Activated CD4-positive, alpha-beta T cell treated with anti-CD3 and anti-CD28 coated beads for 36 hours (primary cell): ENCODE results near the gene RS1. TPM values are rescaled to one million over a fixed set of nuclear protein-coding genes. Genes with fewer than 3 reads are reported as not detected.

Experiments used
- ATAC-seq: fragments of 200-7000 bp; cut with Tn5 transposase; one replicate; pipeline ENCODE4 v1.10.0; 2021; ENCODE audit warnings: mild to moderate bottlenecking, moderate library complexity
- CTCF ChIA-PET: fragments of 350-600 bp; sonication (Branson Sonifier 250); formaldehyde crosslinking; loops from one replicate; lab custom pipeline; 2021; ENCODE audit warnings: antibody characterized with exemption; lab: Charles Lee
- POLR2A ChIA-PET: fragments of 350-600 bp; sonication (Branson Sonifier 250); formaldehyde crosslinking; loops from one replicate; lab custom pipeline; 2021; ENCODE audit warnings: antibody characterized with exemption, inconsistent platforms; lab: Charles Lee
- DNase-seq: peaks from one replicate; pipeline ENCODE4 v3.0.0-alpha.2; 2020
- H3K27ac Mint-ChIP-seq: one replicate; pipeline ENCODE4 v1.8.0; 2021; ENCODE audit warnings: mixed read lengths
- H3K27me3 Mint-ChIP-seq: one replicate; pipeline ENCODE4 v1.8.0; 2021; ENCODE audit warnings: mixed read lengths
- H3K36me3 Mint-ChIP-seq: one replicate; pipeline ENCODE4 v1.8.0; 2021; ENCODE audit warnings: low read depth, mixed read lengths
- H3K4me1 Mint-ChIP-seq: one replicate; pipeline ENCODE4 v1.8.0; 2021; ENCODE audit warnings: mixed read lengths
- H3K4me3 Mint-ChIP-seq: one replicate; pipeline ENCODE4 v1.8.0; 2021; ENCODE audit warnings: mild to moderate bottlenecking, moderate library complexity, mixed read lengths
- H3K9me3 Mint-ChIP-seq: one replicate; pipeline ENCODE4 v1.8.0; 2021; ENCODE audit warnings: low read depth, mixed read lengths
- intact Hi-C, 2 experiments: fragments of 100-400 bp; cut with DNase I in 1 of 2; cut with micrococcal nuclease in 1 of 2; formaldehyde crosslinking; loops; one replicate each; pipeline versions ENCODE4 v1.14.2 to v1.15.1; 2022 to 2024; cut with DNase I, micrococcal nuclease
- total RNA-seq, 2 experiments: library from RNA; stranded (reverse); gene quantifications; one replicate each; pipeline ENCODE4 v1.2.3, GENCODE V29; 2021

The RS1 gene
- total RNA-seq, 2 experiments from 2014 or later: not detected

GRCh38 chrX:18664947-18665346 lies 7.0 kb downstream of the RS1 start:
- Mint-ChIP-seq H3K4me1 (peaks cover 6% of the 10 kb centered on the region), H3K9me3 (no peaks in the 10 kb centered on the region), H3K27ac (no peak overlapping the region), H3K27me3 (no peaks in the 10 kb centered on the region), H3K4me3 (no peak overlapping the region), H3K36me3 (no peaks in the 10 kb centered on the region)
- intact Hi-C loops: no loop called here
- ATAC-seq (no peak), DNase-seq (no peak)
- ChIA-PET CTCF (no interaction called here), POLR2A (no interaction called here)

GRCh38 chrX:18661273-18661672 lies 10.6 kb downstream of the RS1 start:
- intact Hi-C loops: no loop called here
- Mint-ChIP-seq H3K27ac (no peak overlapping the region), H3K9me3 (no peaks in the 10 kb centered on the region), H3K4me1 (no peaks in the 10 kb centered on the region), H3K4me3 (no peak overlapping the region), H3K27me3 (no peaks in the 10 kb centered on the region), H3K36me3 (no peaks in the 10 kb centered on the region)
- ChIA-PET POLR2A (no interaction called here), CTCF (no interaction called here)
- DNase-seq (no peak), ATAC-seq (no peak)

- Mint-ChIP-seq H3K4me1 (no peaks in the 10 kb centered on the region), H3K36me3 (no peaks in the 10 kb centered on the region), H3K27me3 (no peaks in the 10 kb centered on the region), H3K27ac (no peak overlapping the region), H3K9me3 (no peaks in the 10 kb centered on the region), H3K4me3 (no peak overlapping the region)
- DNase-seq (no peak), ATAC-seq (no peak)
- intact Hi-C loops: no loop called here
- ChIA-PET CTCF (interaction anchor here (0.6 kb wide), 1 partner anchor 34 kb away, joined by 3 read pairs; no protein-coding TSS in a partner anchor), POLR2A (no interaction called here)
Observed at GRCh38 chrX:18654875-18655836, 16.8 kb downstream of the RS1 start.

GRCh38 chrX:18652636-18653035 lies 19.3 kb downstream of the RS1 start:
- CTCF ChIA-PET: no interaction called here
- Mint-ChIP-seq H3K4me3 (no peak overlapping the region), H3K27ac (no peak overlapping the region), H3K27me3 (no peaks in the 10 kb centered on the region), H3K9me3 (no peaks in the 10 kb centered on the region), H3K4me1 (no peaks in the 10 kb centered on the region), H3K36me3 (no peaks in the 10 kb centered on the region)
- ATAC-seq (no peak), DNase-seq (no peak)
- intact Hi-C loops: no loop called here
- POLR2A ChIA-PET: no interaction called here

GRCh38 chrX:18650662-18651061 lies 21.2 kb downstream of the RS1 start:
- ATAC-seq (no peak), DNase-seq (no peak)
- no peaks in the 10 kb centered on the region for H3K9me3 Mint-ChIP-seq
- POLR2A ChIA-PET: interaction anchor here (0.6 kb wide), 1 partner anchor 572 kb away, joined by 4 read pairs; no protein-coding TSS in a partner anchor
- H3K27me3 Mint-ChIP-seq: no peaks in the 10 kb centered on the region
- CTCF ChIA-PET: no interaction called here
- intact Hi-C loops: no loop called here
- H3K4me3 Mint-ChIP-seq: no peak overlapping the region
- H3K4me1 Mint-ChIP-seq: no peaks in the 10 kb centered on the region
- no peak overlapping the region for H3K27ac Mint-ChIP-seq
- no peaks in the 10 kb centered on the region for H3K36me3 Mint-ChIP-seq

- CTCF ChIA-PET: interaction anchor here (0.6 kb wide), 1 partner anchor 743 kb away, joined by 3 read pairs; no protein-coding TSS in a partner anchor
- Mint-ChIP-seq H3K27me3 (no peaks in the 10 kb centered on the region), H3K9me3 (no peaks in the 10 kb centered on the region), H3K27ac (no peak overlapping the region), H3K4me1 (no peaks in the 10 kb centered on the region), H3K36me3 (no peaks in the 10 kb centered on the region), H3K4me3 (no peak overlapping the region)
- ATAC-seq: no peak
- no peak for DNase-seq
- intact Hi-C loops: no loop called here
- POLR2A ChIA-PET: no interaction called here
Observed at GRCh38 chrX:18649498-18649951, 22.4 kb downstream of the RS1 start.

- ChIA-PET POLR2A (no interaction called here), CTCF (no interaction called here)
- Mint-ChIP-seq H3K27me3 (no peaks in the 10 kb centered on the region), H3K9me3 (no peaks in the 10 kb centered on the region), H3K36me3 (no peaks in the 10 kb centered on the region), H3K27ac (no peak overlapping the region), H3K4me3 (no peak overlapping the region), H3K4me1 (no peaks in the 10 kb centered on the region)
- no peak for DNase-seq
- intact Hi-C loops: no loop called here
- ATAC-seq: no peak
Observed at GRCh38 chrX:18647621-18648020, 24.3 kb downstream of the RS1 start.

GRCh38 chrX:18643853-18644252 lies 28.1 kb downstream of the RS1 start:
- H3K27me3 Mint-ChIP-seq: no peaks in the 10 kb centered on the region
- H3K27ac Mint-ChIP-seq: no peak overlapping the region
- ATAC-seq (no peak), DNase-seq (no peak)
- H3K4me1 Mint-ChIP-seq: no peaks in the 10 kb centered on the region
- intact Hi-C loops: no loop called here
- no peaks in the 10 kb centered on the region for H3K9me3 Mint-ChIP-seq
- ChIA-PET CTCF (no interaction called here), POLR2A (no interaction called here)
- H3K36me3 Mint-ChIP-seq: no peaks in the 10 kb centered on the region
- no peak overlapping the region for H3K4me3 Mint-ChIP-seq

- Mint-ChIP-seq H3K4me1 (no peaks in the 10 kb centered on the region), H3K4me3 (no peak overlapping the region), H3K27ac (no peak overlapping the region), H3K9me3 (no peaks in the 10 kb centered on the region), H3K36me3 (no peaks in the 10 kb centered on the region), H3K27me3 (no peaks in the 10 kb centered on the region)
- DNase-seq: no peak
- ChIA-PET POLR2A (no interaction called here), CTCF (no interaction called here)
- no peak for ATAC-seq
- intact Hi-C loops: no loop called here
Observed at GRCh38 chrX:18643243-18643642, 28.7 kb downstream of the RS1 start.

- POLR2A ChIA-PET: no interaction called here
- no peak overlapping the region for H3K27ac Mint-ChIP-seq
- H3K4me1 Mint-ChIP-seq: no peaks in the 10 kb centered on the region
- CTCF ChIA-PET: no interaction called here
- ATAC-seq (no peak), DNase-seq (no peak)
- H3K4me3 Mint-ChIP-seq: no peak overlapping the region
- intact Hi-C loops: no loop called here
- H3K9me3 Mint-ChIP-seq: no peaks in the 10 kb centered on the region
- H3K27me3 Mint-ChIP-seq: no peaks in the 10 kb centered on the region
- H3K36me3 Mint-ChIP-seq: no peaks in the 10 kb centered on the region
Observed at GRCh38 chrX:18640686-18641085, 31.2 kb downstream of the RS1 start.

GRCh38 chrX:18639280-18639679 lies 32.6 kb downstream of the RS1 start:
- intact Hi-C loops: no loop called here
- H3K4me3 Mint-ChIP-seq: no peak overlapping the region
- no peaks in the 10 kb centered on the region for H3K4me1 Mint-ChIP-seq
- ChIA-PET CTCF (no interaction called here), POLR2A (no interaction called here)
- ATAC-seq: no peak
- H3K27me3 Mint-ChIP-seq: no peaks in the 10 kb centered on the region
- no peaks in the 10 kb centered on the region for H3K9me3 Mint-ChIP-seq
- DNase-seq: no peak
- no peaks in the 10 kb centered on the region for H3K36me3 Mint-ChIP-seq
- no peak overlapping the region for H3K27ac Mint-ChIP-seq

GRCh38 chrX:18638398-18638797 lies 33.5 kb downstream of the RS1 start:
- Mint-ChIP-seq H3K9me3 (no peaks in the 10 kb centered on the region), H3K27me3 (no peaks in the 10 kb centered on the region), H3K27ac (no peak overlapping the region), H3K4me1 (no peaks in the 10 kb centered on the region), H3K36me3 (no peaks in the 10 kb centered on the region), H3K4me3 (no peak overlapping the region)
- no peak for DNase-seq
- POLR2A ChIA-PET: no interaction called here
- CTCF ChIA-PET: no interaction called here
- intact Hi-C loops: no loop called here
- ATAC-seq: no peak
